Esophagus muscularis mucosa (tissue), 4 donors: ENCODE measurements around the gene PRSS53. TPM values are rescaled to one million over a fixed set of nuclear protein-coding genes. Genes with fewer than 3 reads are reported as not detected.

Experiments used
- DNase-seq: peaks from one replicate; pipeline ENCODE4 v3.0.0-alpha.2; 2017; ENCODE audit errors: extremely low spot score
- H3K27ac ChIP-seq, 4 donors: fragments of 200-600 bp; sonication (generic); replicated peaks in 1 of 4; 1 replicate in 3 of 4; 2 replicates in 1 of 4; pipeline ENCODE4 v1.5.1; 2016 to 2019; ENCODE audit warnings: mild to moderate bottlenecking in 1 of 4
- H3K27me3 ChIP-seq, 4 donors: fragments of 200-600 bp; sonication (generic); one replicate each; pipeline versions ENCODE4 v1.5.1 to v1.6.0; 2016 to 2019
- H3K36me3 ChIP-seq, 4 donors: fragments of 200-600 bp; sonication (generic); one replicate each; pipeline ENCODE4 v1.5.1; 2016 to 2019
- H3K4me1 ChIP-seq, 4 donors: fragments of 200-600 bp; sonication (generic); one replicate each; pipeline ENCODE4 v1.5.1; 2016 to 2019
- H3K4me3 ChIP-seq, 4 donors: fragments of 200-600 bp; sonication (generic); 1 replicate in 2 of 4; 2 replicates in 2 of 4; pipeline ENCODE4 v1.5.1; 2016 to 2019; ENCODE audit warnings: mild to moderate bottlenecking in 4 of 4, moderate library complexity in 1 of 4
- H3K9me3 ChIP-seq, 4 donors: fragments of 200-600 bp; sonication (generic); 1 replicate in 3 of 4; 2 replicates in 1 of 4; pipeline ENCODE4 v1.5.1; 2016 to 2019
- EP300 ChIP-seq: sonication (generic); formaldehyde crosslinking; IDR thresholded peaks from one replicate; pipeline ENCODE4 v1.6.1; 2017; ENCODE audit warnings: antibody characterized with exemption
- POLR2A ChIP-seq: fragments of 450-650 bp; IDR thresholded peaks from one replicate; pipeline ENCODE4 v1.6.1; 2017; ENCODE audit warnings: antibody characterized with exemption, moderate library complexity, mild to moderate bottlenecking, low read depth
- POLR2AphosphoS5 ChIP-seq, 2 donors: sonication (generic); formaldehyde crosslinking; IDR thresholded peaks; one replicate each; pipeline ENCODE4 v1.6.1; 2017; ENCODE audit warnings: antibody characterized with exemption in 2 of 2
- WGBS: methylation state at CpG from one replicate; pipeline ENCODE4 v1.1.5; 2018; 5-methylcytosine and 5-hydroxymethylcytosine counted together
- intact Hi-C: fragments of 100-400 bp; cut with DNase I; formaldehyde crosslinking; loops from one replicate; pipeline ENCODE4 v1.15.1; 2023
- total RNA-seq, 4 donors: library from RNA; depleted of rRNA; stranded (reverse); fragments of >200 nt; gene quantifications; one replicate each; pipeline versions ENCODE4 v1.1.0 to v1.2.1, GENCODE V29; 2016
- TF ChIP-seq, protein P1 (sequence below), 3 experiments: fragments of 200-600 bp in 2 of 3; fragments of 450-650 bp in 1 of 3; sonication (generic) in 2 of 3; IDR thresholded peaks; one replicate each; pipeline ENCODE4 v1.5.1; 2017 to 2019; ENCODE audit warnings: antibody characterized with exemption in 3 of 3, mild to moderate bottlenecking in 2 of 3, moderate library complexity in 1 of 3

Gene PRSS53
- total RNA-seq, 4 donors from 2014 or later, result 0.83 to 2.3 (median 1.2) TPM

DNA sequence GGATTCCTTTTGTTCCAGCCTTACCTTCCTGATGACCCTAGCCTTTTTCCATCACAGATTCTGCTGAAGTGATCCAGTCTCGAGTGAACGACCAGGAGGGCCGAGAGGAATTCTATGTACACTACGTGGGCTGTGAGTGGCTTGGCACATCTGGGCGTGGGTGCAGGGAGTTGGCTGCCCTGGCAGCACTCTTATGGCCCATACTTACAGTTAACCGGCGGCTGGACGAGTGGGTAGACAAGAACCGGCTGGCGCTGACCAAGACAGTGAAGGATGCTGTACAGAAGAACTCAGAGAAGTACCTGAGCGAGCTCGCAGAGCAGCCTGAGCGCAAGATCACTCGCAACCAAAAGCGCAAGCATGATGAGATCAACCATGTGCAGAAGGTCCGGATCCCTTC lies 31.4 kb upstream of the PRSS53 start:
- peaks cover 23 to 30% (median 27%) of the 10 kb centered on the region in 4 donors for H3K4me1 ChIP-seq
- 90% methylated on average over 16 of the region's 16 CpGs for WGBS
- intact Hi-C loops, result no loop called here
- H3K36me3 ChIP-seq, result peaks cover 33 to 64% (median 55%) of the 10 kb centered on the region in 4 donors
- TF ChIP-seq POLR2A (no peak), POLR2AphosphoS5 (IDR thresholded peaks at IDR 0.05) (no peak)
- DNase-seq, result no peak
- H3K27ac ChIP-seq, result peak overlapping the region; percentile 93 to 99 (median 96)
- H3K4me3 ChIP-seq, result no peak overlapping the region
- no peaks in the 10 kb centered on the region for H3K27me3 ChIP-seq
- H3K9me3 ChIP-seq, result no peaks in the 10 kb centered on the region

DNA sequence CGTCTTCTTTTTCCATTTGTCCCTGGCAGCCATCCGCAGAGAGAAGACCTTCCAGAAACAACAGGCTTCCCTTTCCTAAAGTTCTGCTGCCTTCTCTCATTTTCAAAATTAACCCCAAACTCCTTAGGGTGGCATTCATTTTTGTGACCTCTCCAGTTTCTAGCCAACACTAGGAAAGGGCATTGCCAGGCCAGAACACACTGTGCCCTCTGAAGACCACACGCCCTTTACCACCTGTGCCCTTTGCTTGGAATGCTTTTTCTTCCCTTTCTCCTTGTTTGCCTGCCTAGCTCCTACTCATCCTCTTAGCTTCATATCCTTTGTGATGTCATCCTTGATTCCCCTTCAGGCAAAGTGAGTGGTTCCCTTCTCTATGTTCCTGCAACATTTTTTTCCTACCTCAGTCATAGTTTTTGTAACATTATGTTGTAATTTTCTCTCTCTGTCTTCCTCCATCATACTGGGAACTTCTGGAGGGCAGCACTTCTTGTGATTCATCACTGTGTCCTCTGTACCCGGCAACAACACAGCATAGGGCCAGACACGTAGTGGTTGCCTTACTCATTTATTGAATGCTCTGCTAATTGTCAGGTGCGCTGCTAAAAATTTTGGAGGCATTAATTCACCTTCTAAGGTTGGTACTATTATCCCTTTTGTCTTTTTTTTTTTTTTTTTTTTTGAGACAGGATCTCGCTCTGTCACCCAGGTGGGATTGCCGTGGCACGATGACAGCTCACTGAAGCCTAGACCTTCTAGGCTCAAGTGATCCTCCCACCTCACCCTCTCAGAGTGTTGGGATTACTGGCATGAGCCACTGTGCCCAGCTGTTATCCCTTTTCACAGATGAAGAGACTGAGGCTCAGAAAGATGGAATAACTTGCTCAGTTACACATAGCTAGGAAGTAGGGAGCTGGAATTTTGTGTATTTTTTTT lies 29.7 kb upstream of the PRSS53 start:
- no peaks in the 10 kb centered on the region for H3K9me3 ChIP-seq
- no peak for TF ChIP-seq POLR2A
- TF ChIP-seq, protein P1, sequence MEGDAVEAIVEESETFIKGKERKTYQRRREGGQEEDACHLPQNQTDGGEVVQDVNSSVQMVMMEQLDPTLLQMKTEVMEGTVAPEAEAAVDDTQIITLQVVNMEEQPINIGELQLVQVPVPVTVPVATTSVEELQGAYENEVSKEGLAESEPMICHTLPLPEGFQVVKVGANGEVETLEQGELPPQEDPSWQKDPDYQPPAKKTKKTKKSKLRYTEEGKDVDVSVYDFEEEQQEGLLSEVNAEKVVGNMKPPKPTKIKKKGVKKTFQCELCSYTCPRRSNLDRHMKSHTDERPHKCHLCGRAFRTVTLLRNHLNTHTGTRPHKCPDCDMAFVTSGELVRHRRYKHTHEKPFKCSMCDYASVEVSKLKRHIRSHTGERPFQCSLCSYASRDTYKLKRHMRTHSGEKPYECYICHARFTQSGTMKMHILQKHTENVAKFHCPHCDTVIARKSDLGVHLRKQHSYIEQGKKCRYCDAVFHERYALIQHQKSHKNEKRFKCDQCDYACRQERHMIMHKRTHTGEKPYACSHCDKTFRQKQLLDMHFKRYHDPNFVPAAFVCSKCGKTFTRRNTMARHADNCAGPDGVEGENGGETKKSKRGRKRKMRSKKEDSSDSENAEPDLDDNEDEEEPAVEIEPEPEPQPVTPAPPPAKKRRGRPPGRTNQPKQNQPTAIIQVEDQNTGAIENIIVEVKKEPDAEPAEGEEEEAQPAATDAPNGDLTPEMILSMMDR (IDR thresholded peaks at IDR 0.05), result no peak
- TF ChIP-seq EP300, result peak; percentile 5
- peak in 1 of 2 donors; percentile 1 for TF ChIP-seq POLR2AphosphoS5 (IDR thresholded peaks at IDR 0.05)
- no peak for DNase-seq
- H3K27me3 ChIP-seq, result no peaks in the 10 kb centered on the region
- H3K4me3 ChIP-seq, result peak overlapping the region; percentile 79 to 81 (median 80)
- WGBS, result 53% methylated on average over 9 of the region's 9 CpGs
- H3K4me1 ChIP-seq, result peaks cover 24 to 32% (median 29%) of the 10 kb centered on the region in 4 donors
- intact Hi-C loops, result no loop called here
- H3K36me3 ChIP-seq, result peaks cover 26 to 48% (median 42%) of the 10 kb centered on the region in 4 donors
- H3K27ac ChIP-seq, result peak overlapping the region; percentile 93 to 99 (median 96)

DNA sequence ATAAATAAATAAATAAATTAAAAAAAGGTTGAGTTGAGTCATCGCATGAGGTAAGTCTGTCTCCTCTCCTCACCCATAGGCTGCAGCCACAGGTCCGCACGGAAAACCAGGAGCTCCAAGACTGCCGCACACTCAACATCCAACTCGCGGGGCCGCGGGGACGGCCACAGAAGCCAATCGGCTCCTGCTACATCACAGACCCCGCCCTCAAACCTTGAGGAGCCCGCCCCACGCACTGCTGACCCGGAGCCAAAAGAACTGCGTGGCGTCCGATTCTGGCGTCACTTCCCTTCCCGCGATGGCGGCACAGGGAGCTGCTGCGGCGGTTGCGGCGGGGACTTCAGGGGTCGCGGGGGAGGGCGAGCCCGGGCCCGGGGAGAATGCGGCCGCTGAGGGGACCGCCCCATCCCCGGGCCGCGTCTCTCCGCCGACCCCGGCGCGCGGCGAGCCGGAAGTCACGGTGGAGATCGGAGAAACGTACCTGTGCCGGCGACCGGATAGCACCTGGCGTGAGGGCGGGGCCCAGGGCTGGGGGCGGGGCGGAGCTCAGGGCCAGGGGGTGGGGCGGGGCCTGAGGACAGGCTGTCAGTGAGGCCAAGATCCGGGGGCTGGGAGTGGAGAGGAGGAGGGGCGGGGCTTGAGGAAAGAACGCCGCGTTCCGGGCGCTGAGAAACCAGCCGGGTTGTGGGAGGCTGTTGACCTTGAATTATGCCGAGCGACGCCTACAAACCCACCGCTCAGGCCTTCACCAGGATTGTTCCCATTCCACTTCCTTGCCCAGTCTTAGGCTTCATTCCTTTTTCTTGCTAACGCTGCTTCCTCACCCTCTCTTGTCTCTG lies 28.9 kb upstream of the PRSS53 start, which contains the start of gene KAT8:
KAT8 (plus strand) TSS at position 281 of the 839 bp plus-strand sequence; CDS start at position 299, 18 bp downstream.
- peak; percentile 100 for DNase-seq
- Histone ChIP-seq H3K9me3 (no peaks in the 10 kb centered on the region), H3K4me1 (peaks cover 24 to 39% (median 38%) of the 10 kb centered on the region in 4 donors), H3K4me3 (peak within 1 kb of the TSS; percentile 79 to 81 (median 80)), H3K27ac (peak within 1 kb of the TSS; percentile 93 to 99 (median 96)), H3K36me3 (peaks cover 26 to 44% (median 39%) of the 10 kb centered on the region in 4 donors), H3K27me3 (no peaks in the 10 kb centered on the region)
- WGBS, result 2% methylated on average over 33 of the region's 68 CpGs
- no peak for TF ChIP-seq EP300
- TF ChIP-seq, protein P1 (IDR thresholded peaks at IDR 0.05), result no peak
- TF ChIP-seq POLR2AphosphoS5 (IDR thresholded peaks at IDR 0.05), result peak; percentile 92 to 98
- TF ChIP-seq POLR2A, result peak; percentile 84
- intact Hi-C loops, result no loop called here

DNA sequence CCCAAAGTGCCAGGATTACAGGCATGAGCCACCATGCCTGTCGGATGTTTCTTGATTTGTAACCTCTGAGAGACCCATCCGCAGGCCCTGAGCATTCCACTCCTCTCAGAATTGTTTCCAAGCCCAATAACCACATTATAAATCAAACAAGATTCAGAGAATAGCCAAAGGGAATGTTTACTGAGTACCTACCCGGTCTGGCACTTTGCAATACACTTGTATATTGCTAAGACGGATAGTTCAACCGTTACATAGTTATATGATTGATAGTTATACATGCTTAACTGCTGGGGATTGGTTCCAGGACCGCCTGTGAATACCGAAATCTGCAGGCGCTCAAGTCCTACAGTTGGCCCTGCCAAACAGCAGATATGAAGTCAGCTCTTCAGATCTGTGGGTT lies 25.7 kb upstream of the PRSS53 start:
- H3K36me3 ChIP-seq, result peaks cover 25 to 44% (median 40%) of the 10 kb centered on the region in 4 donors
- intact Hi-C loops, result no loop called here
- H3K27ac ChIP-seq, result peak overlapping the region in 3 of 4 donors; percentile 0 to 35 (median 32)
- 71% methylated on average over 8 of the region's 8 CpGs for WGBS
- no peak overlapping the region for H3K4me3 ChIP-seq
- no peak for DNase-seq
- TF ChIP-seq POLR2AphosphoS5 (IDR thresholded peaks at IDR 0.05), result no peak
- H3K9me3 ChIP-seq, result no peaks in the 10 kb centered on the region
- H3K4me1 ChIP-seq, result peaks cover 28 to 45% (median 36%) of the 10 kb centered on the region in 4 donors
- no peaks in the 10 kb centered on the region for H3K27me3 ChIP-seq

DNA sequence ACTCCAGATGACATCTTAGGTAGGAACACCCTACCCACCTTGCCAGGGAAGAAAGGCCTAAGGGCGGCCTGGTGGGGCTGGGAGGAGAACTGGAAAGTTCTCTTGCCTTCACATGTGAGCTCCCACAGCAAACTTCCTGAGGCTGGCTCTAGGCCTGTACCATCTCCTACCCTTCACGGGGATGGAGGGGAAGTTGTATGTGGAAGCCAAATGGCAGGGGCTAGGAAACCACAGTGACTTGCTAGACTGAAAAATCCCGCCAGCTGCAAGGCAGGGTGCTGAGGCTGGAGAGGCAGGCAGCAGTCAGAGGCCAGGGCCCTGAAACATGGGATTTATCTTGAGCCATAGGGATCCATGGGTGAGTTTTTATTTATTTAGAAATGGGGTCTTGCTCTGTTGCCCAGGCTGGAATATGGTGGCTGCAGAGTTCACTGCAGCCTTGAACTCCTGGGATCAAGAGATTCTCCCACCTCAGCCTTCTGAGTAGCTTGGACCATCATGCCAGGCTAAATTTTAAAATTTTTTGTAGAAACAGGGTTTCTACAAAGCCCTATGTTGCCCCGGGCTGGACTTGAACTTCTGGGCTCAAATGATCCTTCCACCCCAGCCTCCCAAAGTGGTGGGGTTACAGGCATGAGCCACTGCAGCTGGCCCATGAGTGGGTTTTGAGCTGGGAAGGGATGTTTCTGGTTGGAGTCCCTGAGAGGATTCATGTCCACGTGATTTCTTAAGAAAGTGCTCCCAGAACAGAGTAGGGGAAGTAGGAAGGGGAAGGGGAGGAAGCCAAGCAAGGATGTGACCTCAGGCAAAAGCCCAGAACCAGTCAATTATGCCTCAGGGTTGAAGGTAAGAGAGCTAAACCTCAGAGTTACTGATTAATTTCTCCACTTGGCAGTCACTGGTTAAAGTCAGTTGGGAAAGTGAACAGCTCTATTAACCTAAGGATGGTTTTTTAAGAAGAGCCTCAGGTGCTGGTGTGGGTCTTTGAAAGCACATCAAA lies 24.7 kb upstream of the PRSS53 start:
- Histone ChIP-seq H3K27me3 (no peaks in the 10 kb centered on the region), H3K4me1 (peaks cover 28 to 44% (median 36%) of the 10 kb centered on the region in 4 donors), H3K36me3 (peaks cover 25 to 43% (median 40%) of the 10 kb centered on the region in 4 donors), H3K27ac (peak overlapping the region in 3 of 4 donors; percentile 32 to 55 (median 37)), H3K4me3 (no peak overlapping the region), H3K9me3 (no peaks in the 10 kb centered on the region)
- DNase-seq, result no peak
- 80% methylated on average over 5 of the region's 5 CpGs for WGBS
- TF ChIP-seq POLR2AphosphoS5 (IDR thresholded peaks at IDR 0.05) (no peak), EP300 (no peak), POLR2A (no peak)
- TF ChIP-seq, protein P1 (IDR thresholded peaks at IDR 0.05), result no peak
- intact Hi-C loops, result no loop called here
